SK-N-SH (cell line): ENCODE data around the gene ARHGEF11. TPM values are rescaled to one million over a fixed set of nuclear protein-coding genes. Genes with fewer than 3 reads are reported as not detected.

ENCODE experiments used
- CTCF ChIA-PET: fragments of 300-600, 350-600 bp; formaldehyde crosslinking; extraction: SDS; loops from one replicate; lab custom pipeline; 2021; lab: Yijun Ruan, JAX
- POLR2A ChIA-PET: fragments of 350-600 bp; sonication (Branson Sonifier 250); formaldehyde crosslinking; extraction: SDS; loops from one replicate; lab custom pipeline; 2020; ENCODE audit warnings: antibody characterized with exemption, inconsistent platforms; lab: Yijun Ruan, JAX
- DNase-seq: peaks from one replicate; pipeline ENCODE4 v3.0.0; 2012
- H2AFZ ChIP-seq: fragments of 200-600 bp; sonication (generic); 2 replicates; pipeline ENCODE4 v1.8.1; 2016; ENCODE audit warnings: antibody characterized with exemption, mild to moderate bottlenecking, low read depth
- H3F3A ChIP-seq: fragments of 200-600 bp; sonication (generic); replicated peaks from 2 replicates; pipeline ENCODE3; 2016; ENCODE audit warnings: antibody characterized with exemption, mild to moderate bottlenecking; ENCODE audit not compliant: insufficient read depth
- H3K27ac ChIP-seq, 2 experiments: fragments of 200-500 bp in 1 of 2; fragments of 200-600 bp in 1 of 2; sonication (Bioruptor generic) in 1 of 2; sonication (generic), shearing (Covaris generic) in 1 of 2; 2 replicates each; pipeline versions ENCODE4 v1.5.1 to v1.6.1; 2014 to 2016; ENCODE audit warnings: low read depth in 2 of 2, inconsistent platforms in 1 of 2, low read length in 1 of 2, mild to moderate bottlenecking in 1 of 2, mixed read lengths in 1 of 2
- H3K27me3 ChIP-seq: fragments of 200-600 bp; sonication (generic), shearing (Covaris generic); 2 replicates; pipeline ENCODE4 v1.6.1; 2016; ENCODE audit warnings: mixed run types; ENCODE audit not compliant: insufficient read depth
- H3K36me3 ChIP-seq, 2 experiments: fragments of 200-500 bp in 1 of 2; fragments of 200-600 bp in 1 of 2; sonication (Bioruptor generic) in 1 of 2; sonication (generic) in 1 of 2; replicated peaks in 1 of 2; 2 replicates each; pipeline versions ENCODE3 to v1.5.1; 2014 to 2016; ENCODE audit warnings: low read length in 1 of 2, mild to moderate bottlenecking in 1 of 2; ENCODE audit not compliant: insufficient read depth in 2 of 2, control insufficient read depth in 1 of 2
- H3K4me1 ChIP-seq, 2 experiments: fragments of 200-500 bp in 1 of 2; fragments of 200-600 bp in 1 of 2; sonication (Bioruptor generic) in 1 of 2; sonication (generic), shearing (Covaris generic) in 1 of 2; 2 replicates each; pipeline versions ENCODE4 v1.5.1 to v1.6.1; 2014 to 2016; ENCODE audit warnings: low read depth in 1 of 2, low read length in 1 of 2, mixed run types in 1 of 2; ENCODE audit not compliant: insufficient read depth in 2 of 2, control insufficient read depth in 1 of 2
- H3K4me2 ChIP-seq: fragments of 200-600 bp; sonication (generic), shearing (Covaris generic); 2 replicates; pipeline ENCODE4 v1.6.1; 2017; ENCODE audit warnings: mixed run types
- H3K4me3 ChIP-seq, 2 experiments: fragments of 200-500 bp in 1 of 2; fragments of 200-600 bp in 1 of 2; sonication (Bioruptor generic) in 1 of 2; sonication (generic), shearing (Covaris generic) in 1 of 2; 2 replicates each; pipeline versions ENCODE4 v1.5.1 to v1.8.1; 2014 to 2016; ENCODE audit warnings: low read depth in 2 of 2, inconsistent platforms in 1 of 2, low read length in 1 of 2, mild to moderate bottlenecking in 1 of 2, mixed read lengths in 1 of 2, moderate library complexity in 1 of 2
- H3K79me2 ChIP-seq: fragments of 200-600 bp; sonication (generic); 2 replicates; pipeline ENCODE4 v1.8.1; 2017; ENCODE audit warnings: mild to moderate bottlenecking; ENCODE audit not compliant: insufficient read depth
- H3K9ac ChIP-seq: fragments of 200-600 bp; sonication (generic); 2 replicates; pipeline ENCODE4 v1.6.1; 2017; ENCODE audit warnings: mixed run types
- H3K9me2 ChIP-seq: fragments of 200-600 bp; sonication (generic); 2 replicates; pipeline ENCODE4 v1.6.1; 2017; ENCODE audit warnings: mixed run types
- H3K9me3 ChIP-seq: fragments of 200-600 bp; sonication (generic); 2 replicates; pipeline ENCODE4 v1.6.1; 2017; ENCODE audit warnings: mixed run types, mild to moderate bottlenecking, moderate library complexity
- H4K20me1 ChIP-seq: fragments of 200-600 bp; sonication (generic); 2 replicates; pipeline ENCODE4 v1.6.1; 2017; ENCODE audit warnings: mild to moderate bottlenecking, mixed run types; ENCODE audit not compliant: insufficient read depth
- ELF1 ChIP-seq: IDR thresholded peaks from 2 replicates; pipeline ENCODE4 v1.4.0; 2012
- EZH2phosphoT487 ChIP-seq: fragments of 200-600 bp; sonication (generic); IDR thresholded peaks from 2 replicates; pipeline ENCODE4 v1.6.1; 2017; ENCODE audit warnings: low read depth, mixed run types, mild to moderate bottlenecking, antibody characterized with exemption, moderate library complexity, borderline replicate concordance
- FOSL2 ChIP-seq: IDR thresholded peaks from 2 replicates; pipeline ENCODE4 v1.4.0; 2012; ENCODE audit warnings: low read depth, mild to moderate bottlenecking, moderate library complexity, borderline replicate concordance
- FOXJ3 ChIP-seq: sonication (generic); formaldehyde crosslinking; IDR thresholded peaks from 2 replicates; pipeline ENCODE4 v1.5.1; 2020; ENCODE audit warnings: mild to moderate bottlenecking, missing genetic modification reagents
- GATA2 ChIP-seq: sonication (generic); formaldehyde crosslinking; IDR thresholded peaks from 2 replicates; pipeline ENCODE4 v1.5.0; 2020; ENCODE audit warnings: mild to moderate bottlenecking, missing genetic modification reagents
- MXI1 ChIP-seq: IDR thresholded peaks from 2 replicates; pipeline ENCODE4 v1.6.1; 2012; ENCODE audit warnings: mild to moderate bottlenecking, low read depth, low read length, improper control_type of control experiment
- NRF1 ChIP-seq: IDR thresholded peaks from 2 replicates; pipeline ENCODE4 v1.6.1; 2012; ENCODE audit warnings: low read depth, mild to moderate bottlenecking, low read length
- PBX3 ChIP-seq: IDR thresholded peaks from 2 replicates; pipeline ENCODE4; 2012
- RAD21 ChIP-seq: IDR thresholded peaks from 2 replicates; pipeline ENCODE4 v1.6.1; 2012; ENCODE audit warnings: mild to moderate bottlenecking, low read length
- RCOR1 ChIP-seq: fragments of 150-350 bp; IDR thresholded peaks from 2 replicates; pipeline ENCODE4 v1.6.1; 2017; ENCODE audit warnings: antibody characterized with exemption, low read length
- SMC3 ChIP-seq: IDR thresholded peaks from 2 replicates; pipeline ENCODE4 v1.6.1; 2012; ENCODE audit warnings: low read depth, low read length, improper control_type of control experiment
- TCF12 ChIP-seq: IDR thresholded peaks from 2 replicates; pipeline ENCODE4 v1.4.0; 2012
- TEAD4 ChIP-seq: IDR thresholded peaks from 2 replicates; pipeline ENCODE4 v1.4.0; 2012; ENCODE audit warnings: mild to moderate bottlenecking, borderline replicate concordance; ENCODE audit not compliant: insufficient read depth
- YY1 ChIP-seq: IDR thresholded peaks from 2 replicates; pipeline ENCODE4 v1.4.0; 2012; ENCODE audit warnings: low read depth, mild to moderate bottlenecking
- WGBS: methylation state at CpG from one replicate; pipeline ENCODE4 v1.1.6; 2017; ENCODE audit warnings: low lambda C conversion rate; 5-methylcytosine and 5-hydroxymethylcytosine counted together
- polyA plus RNA-seq, 3 experiments: library from polyadenylated mRNA; depleted of rRNA; stranded (reverse); fragments of >200 nt; gene quantifications; 2 replicates each; pipeline ENCODE4 v1.2.3, GENCODE V29; 2012
- TF ChIP-seq, protein P1 (sequence below): fragments of 200-600 bp; sonication (generic); IDR thresholded peaks from 2 replicates; pipeline ENCODE4 v1.6.1; 2017; ENCODE audit warnings: antibody characterized with exemption, mild to moderate bottlenecking, moderate library complexity
- TF ChIP-seq, protein P2 (sequence below): IDR thresholded peaks from 2 replicates; pipeline ENCODE4 v1.6.1; 2012; ENCODE audit warnings: mild to moderate bottlenecking, low read depth, low read length, moderate library complexity
- TF ChIP-seq, protein P3 (sequence below): fragments of 150-350 bp; IDR thresholded peaks from 2 replicates; pipeline ENCODE4 v1.6.1; 2016; ENCODE audit warnings: mild to moderate bottlenecking, low read depth, low read length
- TF ChIP-seq, protein P4 (sequence below): IDR thresholded peaks from 2 replicates; pipeline ENCODE4 v1.4.0; 2012; ENCODE audit warnings: low read depth

The ARHGEF11 gene
- polyA plus RNA-seq, 1 of the 3 experiments (the other 2 are of a cell fraction), result 19.0 TPM

GRCh38 chr1:156887734-156888133 is 157.8 kb downstream of the ARHGEF11 start:
- H2AFZ ChIP-seq, result no peak overlapping the region
- no peak overlapping the region for H3K9ac ChIP-seq
- no peaks in the 10 kb centered on the region for H3K9me2 ChIP-seq
- H3K4me1 ChIP-seq, result peaks cover 0 to 46% of the 10 kb centered on the region in 2 experiments; a peak in 1 of 4 replicates
- WGBS, result 30% methylated on average over 6 of the region's 6 CpGs
- H3K27ac ChIP-seq, result no peak overlapping the region; a peak in 1 of 4 replicates
- H3K9me3 ChIP-seq, result no peaks in the 10 kb centered on the region
- H3K4me2 ChIP-seq, result no peak overlapping the region
- TF ChIP-seq PBX3 (no peak), RCOR1 (no peak), YY1 (no peak), FOXJ3 (CRISPR knock-in tag) (no peak), GATA2 (no peak), EZH2phosphoT487 (no peak), RAD21 (no peak), ELF1 (no peak), TCF12 (no peak), FOSL2 (no peak), SMC3 (no peak), TEAD4 (no peak), NRF1 (no peak), MXI1 (no peak)
- TF ChIP-seq, protein P1, sequence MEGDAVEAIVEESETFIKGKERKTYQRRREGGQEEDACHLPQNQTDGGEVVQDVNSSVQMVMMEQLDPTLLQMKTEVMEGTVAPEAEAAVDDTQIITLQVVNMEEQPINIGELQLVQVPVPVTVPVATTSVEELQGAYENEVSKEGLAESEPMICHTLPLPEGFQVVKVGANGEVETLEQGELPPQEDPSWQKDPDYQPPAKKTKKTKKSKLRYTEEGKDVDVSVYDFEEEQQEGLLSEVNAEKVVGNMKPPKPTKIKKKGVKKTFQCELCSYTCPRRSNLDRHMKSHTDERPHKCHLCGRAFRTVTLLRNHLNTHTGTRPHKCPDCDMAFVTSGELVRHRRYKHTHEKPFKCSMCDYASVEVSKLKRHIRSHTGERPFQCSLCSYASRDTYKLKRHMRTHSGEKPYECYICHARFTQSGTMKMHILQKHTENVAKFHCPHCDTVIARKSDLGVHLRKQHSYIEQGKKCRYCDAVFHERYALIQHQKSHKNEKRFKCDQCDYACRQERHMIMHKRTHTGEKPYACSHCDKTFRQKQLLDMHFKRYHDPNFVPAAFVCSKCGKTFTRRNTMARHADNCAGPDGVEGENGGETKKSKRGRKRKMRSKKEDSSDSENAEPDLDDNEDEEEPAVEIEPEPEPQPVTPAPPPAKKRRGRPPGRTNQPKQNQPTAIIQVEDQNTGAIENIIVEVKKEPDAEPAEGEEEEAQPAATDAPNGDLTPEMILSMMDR, result no peak
- TF ChIP-seq, protein P2, sequence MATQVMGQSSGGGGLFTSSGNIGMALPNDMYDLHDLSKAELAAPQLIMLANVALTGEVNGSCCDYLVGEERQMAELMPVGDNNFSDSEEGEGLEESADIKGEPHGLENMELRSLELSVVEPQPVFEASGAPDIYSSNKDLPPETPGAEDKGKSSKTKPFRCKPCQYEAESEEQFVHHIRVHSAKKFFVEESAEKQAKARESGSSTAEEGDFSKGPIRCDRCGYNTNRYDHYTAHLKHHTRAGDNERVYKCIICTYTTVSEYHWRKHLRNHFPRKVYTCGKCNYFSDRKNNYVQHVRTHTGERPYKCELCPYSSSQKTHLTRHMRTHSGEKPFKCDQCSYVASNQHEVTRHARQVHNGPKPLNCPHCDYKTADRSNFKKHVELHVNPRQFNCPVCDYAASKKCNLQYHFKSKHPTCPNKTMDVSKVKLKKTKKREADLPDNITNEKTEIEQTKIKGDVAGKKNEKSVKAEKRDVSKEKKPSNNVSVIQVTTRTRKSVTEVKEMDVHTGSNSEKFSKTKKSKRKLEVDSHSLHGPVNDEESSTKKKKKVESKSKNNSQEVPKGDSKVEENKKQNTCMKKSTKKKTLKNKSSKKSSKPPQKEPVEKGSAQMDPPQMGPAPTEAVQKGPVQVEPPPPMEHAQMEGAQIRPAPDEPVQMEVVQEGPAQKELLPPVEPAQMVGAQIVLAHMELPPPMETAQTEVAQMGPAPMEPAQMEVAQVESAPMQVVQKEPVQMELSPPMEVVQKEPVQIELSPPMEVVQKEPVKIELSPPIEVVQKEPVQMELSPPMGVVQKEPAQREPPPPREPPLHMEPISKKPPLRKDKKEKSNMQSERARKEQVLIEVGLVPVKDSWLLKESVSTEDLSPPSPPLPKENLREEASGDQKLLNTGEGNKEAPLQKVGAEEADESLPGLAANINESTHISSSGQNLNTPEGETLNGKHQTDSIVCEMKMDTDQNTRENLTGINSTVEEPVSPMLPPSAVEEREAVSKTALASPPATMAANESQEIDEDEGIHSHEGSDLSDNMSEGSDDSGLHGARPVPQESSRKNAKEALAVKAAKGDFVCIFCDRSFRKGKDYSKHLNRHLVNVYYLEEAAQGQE, result no peak
- TF ChIP-seq, protein P3, sequence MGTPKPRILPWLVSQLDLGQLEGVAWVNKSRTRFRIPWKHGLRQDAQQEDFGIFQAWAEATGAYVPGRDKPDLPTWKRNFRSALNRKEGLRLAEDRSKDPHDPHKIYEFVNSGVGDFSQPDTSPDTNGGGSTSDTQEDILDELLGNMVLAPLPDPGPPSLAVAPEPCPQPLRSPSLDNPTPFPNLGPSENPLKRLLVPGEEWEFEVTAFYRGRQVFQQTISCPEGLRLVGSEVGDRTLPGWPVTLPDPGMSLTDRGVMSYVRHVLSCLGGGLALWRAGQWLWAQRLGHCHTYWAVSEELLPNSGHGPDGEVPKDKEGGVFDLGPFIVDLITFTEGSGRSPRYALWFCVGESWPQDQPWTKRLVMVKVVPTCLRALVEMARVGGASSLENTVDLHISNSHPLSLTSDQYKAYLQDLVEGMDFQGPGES, result no peak
- TF ChIP-seq, protein P4, sequence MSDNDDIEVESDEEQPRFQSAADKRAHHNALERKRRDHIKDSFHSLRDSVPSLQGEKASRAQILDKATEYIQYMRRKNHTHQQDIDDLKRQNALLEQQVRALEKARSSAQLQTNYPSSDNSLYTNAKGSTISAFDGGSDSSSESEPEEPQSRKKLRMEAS, result no peak
- no peak overlapping the region for H3K4me3 ChIP-seq
- H3K36me3 ChIP-seq, result no peaks in the 10 kb centered on the region
- no peaks in the 10 kb centered on the region for H3K79me2 ChIP-seq
- DNase-seq, result peak; percentile 44
- ChIA-PET CTCF (interaction anchor here (1.2 to 21.6 kb wide), 10 partner anchors 21 to 197 kb away, joined by 3 to 455 read pairs (median 135); partner anchors contain the start of genes INSRR, ISG20L2, METTL25B and MRPL24), POLR2A (interaction anchor here (0.8 to 2.9 kb wide), 2 partner anchors 27 to 87 kb away, joined by 4 to 27 read pairs; partner anchors contain the start of genes INSRR and NTRK1)
- H4K20me1 ChIP-seq, result no peaks in the 10 kb centered on the region
- peaks cover 16% of the 10 kb centered on the region for H3F3A ChIP-seq
- H3K27me3 ChIP-seq, result no peaks in the 10 kb centered on the region; the same call in 1 of the 2 replicates
